ENCODE results near the gene PXT1. TPM values are rescaled to one million over a fixed set of nuclear protein-coding genes. Genes with fewer than 3 reads are reported as not detected.
A peak's percentile ranks its signal among the peaks of the same experiment; 100 is the strongest.

The PXT1 gene
- total RNA-seq, 4 donors from 2014 or later = not detected

GRCh38 chr6:36386495-36387439 lies 55.9 kb downstream of the PXT1 start:
- 0% methylated on average over 33 of the region's 33 CpGs for whole genome bisulfite sequencing, 2 donors
- H3K4me3 ChIP-seq (ENCODE audit: low read depth, poor library complexity, severe bottlenecking) = peak overlapping the region; percentile 39
- no peak for DNase-seq (ENCODE audit: low spot score in 2 of 2)
- intact Hi-C loops (cut with DNase I; ENCODE audit: low total_unique reads) = no loop called here
- no peak for TF ChIP-seq CTCF (IDR thresholded peaks at IDR 0.05)
- TF ChIP-seq POLR2A (IDR thresholded peaks at IDR 0.05) = no peak

- no peak overlapping the region for H3K4me3 ChIP-seq (ENCODE audit: low read depth, poor library complexity, severe bottlenecking)
- WGBS, 2 donors = 88 to 92% methylated on average over 2 of the region's 2 CpGs
- no peak for DNase-seq (ENCODE audit: low spot score in 2 of 2)
- no peak for TF ChIP-seq POLR2A (IDR thresholded peaks at IDR 0.05)
- no peak for TF ChIP-seq CTCF (IDR thresholded peaks at IDR 0.05)
- intact Hi-C loops (cut with DNase I; ENCODE audit: low total_unique reads) = no loop called here
These were observed 58.6 kb downstream of the PXT1 start for GRCh38 chr6:36384095-36384494.

- no peak overlapping the region for H3K4me3 ChIP-seq (ENCODE audit: low read depth, poor library complexity, severe bottlenecking)
- no peak for TF ChIP-seq POLR2A (IDR thresholded peaks at IDR 0.05)
- TF ChIP-seq CTCF (IDR thresholded peaks at IDR 0.05) = no peak
- 56 to 63% methylated on average over 2 of the region's 2 CpGs for WGBS, 2 donors
- intact Hi-C loops (cut with DNase I; ENCODE audit: low total_unique reads) = no loop called here
- no peak for DNase-seq (ENCODE audit: low spot score in 2 of 2)
These were observed 59.0 kb downstream of the PXT1 start for GRCh38 chr6:36383606-36384005.

DNA sequence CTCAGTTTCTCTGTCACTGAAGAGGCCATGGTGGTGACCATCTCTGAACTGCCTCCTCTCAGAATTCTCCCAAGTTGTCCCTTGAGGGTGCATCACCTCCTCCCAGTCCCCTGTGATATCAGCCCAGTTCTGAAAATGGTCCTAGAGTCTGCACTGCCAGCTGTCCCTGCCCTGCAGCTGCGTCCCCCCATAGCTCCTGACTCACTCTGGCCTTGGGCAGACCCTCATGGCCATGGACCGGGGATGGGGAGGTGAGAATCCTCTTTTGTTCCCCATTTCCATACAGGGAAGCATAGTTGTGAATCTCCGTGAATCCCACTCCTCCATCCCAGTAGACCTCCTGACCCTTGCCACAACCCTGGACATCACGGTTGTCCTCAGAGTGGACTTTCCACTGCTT lies 59.7 kb downstream of the PXT1 start:
- no peak for TF ChIP-seq POLR2A (IDR thresholded peaks at IDR 0.05)
- no peak for TF ChIP-seq CTCF (IDR thresholded peaks at IDR 0.05)
- no peak overlapping the region for H3K4me3 ChIP-seq (ENCODE audit: low read depth, poor library complexity, severe bottlenecking)
- DNase-seq (ENCODE audit: low spot score in 2 of 2) = no peak
- intact Hi-C loops (cut with DNase I; ENCODE audit: low total_unique reads) = no loop called here
- 61 to 74% methylated on average over 4 of the region's 4 CpGs for WGBS, 2 donors

DNA sequence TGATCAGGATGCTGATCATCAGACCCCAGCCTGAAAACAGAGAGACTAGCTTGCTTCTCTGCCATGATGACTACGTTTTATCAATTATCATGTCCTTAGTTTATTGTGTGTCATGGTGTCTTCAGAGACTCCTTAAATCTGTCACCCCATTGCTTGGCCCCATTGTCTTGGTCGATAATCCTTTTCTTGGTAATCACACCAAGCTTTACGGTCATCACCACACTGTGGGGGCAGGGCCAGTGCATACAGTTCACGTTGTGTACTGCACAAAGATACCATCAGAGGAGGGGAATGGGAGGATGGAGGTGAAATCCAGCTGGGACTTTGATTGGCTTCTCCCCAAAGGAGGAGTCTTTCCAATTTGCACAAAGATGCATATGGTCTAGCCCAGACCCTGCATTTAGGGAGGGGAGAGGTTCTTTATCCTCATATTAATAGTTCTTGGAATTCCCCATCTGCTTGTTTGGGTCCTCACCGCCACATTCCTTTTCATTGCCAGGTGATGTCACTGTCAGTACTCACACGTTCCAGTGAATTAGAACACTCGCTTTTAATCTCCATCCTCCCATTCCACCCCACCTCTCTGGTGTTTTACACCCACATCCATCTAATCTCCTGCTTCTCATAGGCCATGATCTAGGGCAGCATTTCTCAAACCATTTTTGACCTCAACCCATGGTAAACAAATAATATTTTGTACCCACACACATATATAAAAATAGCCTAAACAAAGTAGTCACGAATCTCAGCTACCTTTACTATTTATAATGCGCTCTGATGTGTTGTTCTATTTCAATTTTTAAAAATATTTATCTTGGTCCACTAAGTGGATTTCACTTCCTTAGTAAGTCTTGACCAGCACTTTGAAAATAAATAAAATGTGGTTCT lies 60.9 kb downstream of the PXT1 start:
- DNase-seq (ENCODE audit: low spot score in 2 of 2) = no peak
- 70 to 71% methylated on average over 9 of the region's 9 CpGs for WGBS, 2 donors
- TF ChIP-seq CTCF (IDR thresholded peaks at IDR 0.05) = no peak
- no peak for TF ChIP-seq POLR2A (IDR thresholded peaks at IDR 0.05)
- intact Hi-C loops (cut with DNase I; ENCODE audit: low total_unique reads) = no loop called here
- H3K4me3 ChIP-seq (ENCODE audit: low read depth, poor library complexity, severe bottlenecking) = no peak overlapping the region

Data from lower leg skin (tissue), 4 donors.